GM21576 (cell line): ENCODE results near the gene ECE1.
"Not testable (repeated sequence)": the region's sequence is repeated elsewhere in the genome, so short reads cannot be mapped to it uniquely, and the experiment has no call there.

ENCODE experiments used
- ATAC-seq: cut with Tn5 transposase; IDR thresholded peaks from one replicate; pipeline ENCODE4 v1.9.1; 2021; ENCODE audit warnings: mild to moderate bottlenecking, moderate library complexity; ENCODE audit not compliant: unreplicated experiment

ECE1 gene

DNA sequence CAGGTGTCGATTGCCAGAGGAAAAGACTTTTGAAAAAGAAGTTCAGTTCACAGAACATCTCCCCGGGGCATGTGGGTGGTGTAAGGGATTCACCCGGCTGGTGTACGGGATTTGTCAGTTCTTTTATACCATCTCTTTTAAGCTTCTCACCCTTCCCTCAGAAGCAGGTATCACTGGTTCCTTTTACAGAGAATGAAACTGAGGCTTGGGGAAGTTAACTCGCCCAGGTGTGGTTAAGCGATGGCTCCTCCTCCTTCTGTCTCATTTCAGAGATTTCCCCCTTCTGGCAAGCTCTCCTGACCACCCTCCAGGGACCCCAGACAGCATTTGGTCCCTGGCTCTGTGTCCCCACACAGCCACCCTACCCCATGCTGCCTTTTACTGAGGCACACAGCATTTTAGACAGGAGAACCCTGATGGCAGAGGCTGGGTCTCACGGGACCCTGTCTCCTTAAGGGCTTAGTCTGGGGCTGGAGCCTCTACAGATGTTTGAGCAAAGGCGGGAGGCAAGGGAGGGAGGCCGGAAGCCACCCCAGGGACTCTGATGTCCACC, 2.8 kb upstream of the ECE1 start:
- peak; percentile 31 for ATAC-seq

DNA sequence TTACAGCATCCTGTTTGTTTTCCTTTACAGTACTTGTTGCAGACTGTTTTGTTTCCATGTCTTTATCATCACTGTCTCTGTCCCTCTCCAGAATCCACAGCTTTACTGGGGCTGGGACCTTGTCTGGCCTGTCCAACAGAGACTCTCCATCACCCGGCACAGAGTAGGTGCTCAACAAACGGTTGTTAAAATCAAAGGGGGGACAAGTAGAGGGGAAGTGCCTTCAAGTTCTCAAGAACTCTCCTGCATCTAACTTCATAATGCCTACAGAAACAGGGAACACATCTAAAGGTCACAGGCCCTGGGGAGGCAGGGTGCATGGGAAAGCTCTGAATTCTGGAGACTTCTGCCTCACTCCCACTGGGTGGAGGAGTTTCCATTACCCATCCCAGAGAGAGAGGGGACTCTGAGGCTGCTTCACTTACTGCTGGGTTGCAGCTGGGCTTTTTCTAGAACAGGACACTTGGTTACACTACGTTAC, 2.3 kb upstream of the ECE1 start:
- no peak for ATAC-seq

DNA sequence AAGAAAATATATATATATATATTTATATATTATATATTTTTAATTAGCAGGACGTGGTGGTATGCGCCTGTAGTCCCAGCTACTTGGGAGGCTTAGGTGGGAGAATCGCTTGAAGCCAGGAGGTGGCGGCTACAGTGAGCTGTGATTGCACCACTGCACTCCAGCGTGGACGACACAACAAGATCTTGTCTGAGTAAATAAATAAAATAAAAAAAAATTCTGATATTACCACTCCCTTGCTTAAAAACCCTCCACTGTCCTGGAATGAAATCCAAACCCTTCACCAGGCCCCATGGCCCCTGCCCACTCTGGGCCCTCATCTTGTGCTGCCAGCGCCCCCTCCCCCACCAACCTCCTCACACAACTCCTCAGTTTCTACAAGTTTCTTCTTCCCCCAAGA, 1.7 kb upstream of the ECE1 start:
- ATAC-seq = no peak

DNA sequence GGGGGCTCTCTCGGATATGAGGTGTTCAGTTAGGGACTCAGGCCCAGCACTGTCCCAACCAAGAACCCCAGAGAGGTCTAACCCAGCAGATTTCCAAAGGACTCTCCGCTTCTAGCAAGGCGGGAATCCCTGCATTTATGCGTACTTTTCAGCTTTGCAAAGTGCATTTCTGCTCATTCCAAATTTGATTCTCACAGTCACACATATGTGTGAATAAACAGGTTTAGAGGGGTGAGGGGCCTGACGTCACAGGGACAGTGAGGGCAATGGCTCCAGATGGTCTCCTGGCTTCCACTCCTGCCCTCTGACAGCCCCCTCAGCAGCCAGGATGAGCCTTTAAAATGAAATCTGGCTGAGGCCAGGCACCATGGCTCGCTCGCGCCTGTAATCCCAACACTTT, 921 bp upstream of the ECE1 start:
- no peak for ATAC-seq

DNA sequence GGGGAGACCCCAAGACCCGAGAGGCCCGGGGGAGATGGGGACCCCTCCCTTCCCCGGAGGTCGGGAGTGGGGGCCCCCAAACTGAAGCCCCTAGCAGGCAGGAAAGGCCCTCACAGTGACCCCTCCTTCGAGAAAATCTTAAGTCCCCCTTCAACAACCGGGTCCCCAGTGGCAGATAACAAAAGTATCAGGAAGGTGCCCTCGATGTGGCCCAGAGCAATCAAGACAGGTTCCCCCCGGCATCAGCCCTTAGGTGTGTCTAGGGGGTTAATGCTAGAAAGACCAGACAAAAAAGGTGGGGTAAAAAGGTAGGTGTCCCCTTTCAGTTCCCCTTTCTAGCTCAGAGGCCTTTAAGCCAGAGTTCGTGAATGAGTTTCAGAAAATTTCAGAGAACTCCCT, 282 bp upstream of the ECE1 start:
- no peak for ATAC-seq

DNA sequence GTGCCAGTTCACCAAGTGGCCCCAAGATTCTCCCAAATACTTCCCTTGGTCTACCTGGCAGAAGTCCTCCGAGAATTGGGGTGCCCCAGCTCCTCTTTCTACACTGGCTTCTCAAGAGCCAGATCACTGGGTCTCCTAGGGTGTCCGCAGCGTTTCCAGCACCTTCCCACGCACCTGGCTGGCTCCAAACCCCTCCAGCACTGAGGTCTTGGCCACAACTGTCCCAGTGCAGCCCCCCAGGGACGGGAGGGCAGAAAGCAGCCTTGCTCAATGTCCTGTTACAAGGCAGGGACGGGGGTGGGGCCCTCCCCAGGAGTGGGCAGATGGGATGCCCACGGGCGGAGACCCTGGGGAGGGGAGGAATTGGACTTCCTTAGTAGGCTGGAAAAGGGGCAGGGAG, 1.1 kb downstream of the ECE1 start:
- no peak for ATAC-seq

DNA sequence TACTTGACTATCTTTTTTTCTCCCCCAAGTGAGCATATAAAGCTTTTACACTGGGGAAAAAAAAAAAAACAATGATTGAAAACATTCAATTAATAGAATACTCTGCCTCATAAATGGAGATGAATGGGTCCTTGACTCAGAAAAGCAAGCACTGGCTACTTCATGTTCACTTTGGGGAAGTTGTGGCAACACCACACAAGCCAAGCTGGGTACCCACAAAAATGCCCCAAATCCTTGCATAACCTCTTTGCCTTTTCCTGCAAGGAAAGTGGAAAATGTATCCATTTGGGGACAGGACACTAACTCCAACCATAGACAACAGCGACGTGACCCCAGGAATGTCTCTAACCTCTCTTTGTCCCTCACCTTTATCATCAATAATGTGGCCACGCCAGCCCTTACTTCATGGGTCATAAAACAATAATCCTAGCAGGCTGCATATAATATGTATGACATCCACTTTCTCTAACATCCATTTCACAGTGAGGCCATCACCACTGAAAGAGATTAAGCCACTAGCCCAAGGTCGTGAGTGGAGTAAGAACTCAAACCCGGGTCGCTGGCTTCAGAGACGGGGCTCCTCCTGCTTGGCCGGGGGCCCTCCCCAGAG, 2.3 kb downstream of the ECE1 start:
- no peak for ATAC-seq

DNA sequence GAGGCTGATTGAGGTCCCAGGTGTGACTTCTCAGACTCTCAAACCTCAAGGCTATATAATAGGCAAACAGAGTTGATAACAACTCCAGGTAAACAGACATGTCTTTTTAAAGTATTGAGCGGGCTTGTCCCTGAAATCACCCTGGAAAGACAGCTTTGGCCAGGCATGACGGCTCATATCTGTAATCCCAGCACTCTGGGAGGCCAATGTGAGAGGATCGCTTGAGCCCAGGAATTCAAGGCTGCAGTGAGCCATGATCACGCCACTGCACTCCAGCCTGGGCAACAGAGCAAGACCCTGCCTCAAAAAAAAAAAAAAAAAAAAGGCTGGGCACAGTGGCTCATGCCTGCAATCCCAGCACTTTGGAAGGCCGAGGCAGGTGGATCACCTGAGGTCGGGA, 4.9 kb downstream of the ECE1 start:
- ATAC-seq = not testable (repeated sequence)

DNA sequence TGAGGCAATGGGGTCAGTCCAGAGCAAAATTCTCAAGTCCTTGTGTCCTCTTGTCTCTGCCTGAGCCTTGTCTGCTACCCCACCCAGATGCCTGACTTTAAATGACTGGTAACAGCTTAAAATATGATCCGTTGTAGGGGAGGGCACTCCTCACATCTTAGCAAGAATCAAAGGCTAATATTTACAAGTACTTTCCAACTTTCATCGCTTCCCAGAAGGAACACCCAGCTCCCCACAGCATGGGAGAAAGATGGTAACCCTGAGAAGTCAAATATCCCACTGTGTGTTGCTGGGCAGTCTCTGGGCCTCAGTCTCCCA, 5.2 kb downstream of the ECE1 start:
- no peak for ATAC-seq

DNA sequence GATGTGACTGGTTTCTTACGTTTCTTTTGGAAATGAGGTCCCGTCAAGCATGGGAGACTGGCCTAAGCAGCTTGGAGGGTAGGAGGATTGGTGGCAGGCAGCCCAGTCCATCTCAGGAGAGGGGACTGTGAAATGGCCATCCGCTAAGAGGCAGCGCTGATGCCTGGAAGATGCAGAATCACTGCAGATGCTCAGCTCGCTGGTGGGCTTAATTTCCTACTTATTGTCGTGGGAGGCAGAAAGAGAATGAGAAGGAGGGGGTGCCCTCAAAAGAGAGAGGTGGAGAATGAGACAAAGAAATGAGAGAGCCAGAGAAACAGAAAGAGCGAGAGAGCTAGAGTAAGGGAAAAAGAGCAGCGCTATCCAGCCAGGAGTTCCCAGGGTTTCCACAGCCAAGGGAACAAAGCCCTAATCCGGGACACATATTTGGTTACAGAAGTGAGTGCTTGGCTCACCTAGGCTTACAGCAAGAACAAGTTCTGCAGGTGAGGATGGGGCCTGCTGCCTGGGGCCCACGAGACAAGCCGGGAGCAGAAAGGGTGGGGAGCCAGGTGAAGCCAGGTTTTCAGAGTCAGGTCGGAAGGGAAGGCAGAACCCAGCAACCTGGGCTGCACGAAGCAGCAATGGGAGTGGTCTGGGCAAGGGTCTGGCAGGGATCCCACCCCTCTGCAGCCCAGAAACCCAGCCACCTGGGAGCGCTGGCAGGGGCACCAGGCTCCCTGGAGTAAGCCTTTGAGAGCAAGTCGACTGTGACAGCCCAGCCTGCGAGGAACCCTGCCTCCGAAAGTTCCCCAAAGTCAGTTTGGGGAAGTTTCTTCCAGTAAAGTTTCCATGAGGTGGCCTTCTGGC, 5.8 kb downstream of the ECE1 start:
- no peak for ATAC-seq

DNA sequence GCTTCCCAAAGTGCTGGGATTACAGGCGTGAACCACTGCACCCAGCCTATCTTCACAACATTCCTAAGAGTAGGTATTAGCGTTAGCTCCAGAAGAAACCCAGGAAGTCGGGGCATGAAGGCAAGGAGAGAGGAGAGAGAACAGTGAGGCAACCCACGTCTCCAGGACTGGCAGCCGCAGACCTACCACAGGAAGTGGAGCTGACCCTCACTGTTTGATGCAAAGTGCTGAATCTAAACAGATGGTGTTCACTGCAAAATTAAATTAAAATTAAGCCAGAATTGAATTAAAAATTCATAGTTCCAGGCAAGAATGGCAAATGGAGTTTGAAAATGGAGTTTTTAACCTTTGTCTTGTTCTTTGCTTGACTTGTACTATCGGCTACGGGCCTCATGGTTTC, 6.7 kb downstream of the ECE1 start:
- no peak for ATAC-seq

DNA sequence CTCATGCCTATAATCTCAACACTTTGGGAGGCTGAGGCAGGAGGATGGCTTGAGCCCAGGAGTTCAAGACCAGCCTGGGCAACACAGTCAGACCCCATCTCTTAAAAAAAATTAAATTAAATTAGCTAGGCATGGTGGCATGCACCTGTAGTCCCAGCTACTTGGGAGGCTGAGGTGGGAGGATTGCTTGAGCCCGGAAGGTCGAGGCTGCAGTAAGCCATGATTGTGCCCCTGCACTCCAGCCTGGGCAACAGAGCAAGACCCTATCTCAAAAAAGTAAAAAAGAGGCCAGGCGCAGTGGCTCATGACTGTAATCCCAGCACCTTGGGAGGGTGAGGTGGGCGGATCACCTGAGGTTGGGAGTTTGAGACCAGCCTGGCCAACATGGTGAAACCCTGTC, 8.2 kb downstream of the ECE1 start:
- not testable (repeated sequence) for ATAC-seq

DNA sequence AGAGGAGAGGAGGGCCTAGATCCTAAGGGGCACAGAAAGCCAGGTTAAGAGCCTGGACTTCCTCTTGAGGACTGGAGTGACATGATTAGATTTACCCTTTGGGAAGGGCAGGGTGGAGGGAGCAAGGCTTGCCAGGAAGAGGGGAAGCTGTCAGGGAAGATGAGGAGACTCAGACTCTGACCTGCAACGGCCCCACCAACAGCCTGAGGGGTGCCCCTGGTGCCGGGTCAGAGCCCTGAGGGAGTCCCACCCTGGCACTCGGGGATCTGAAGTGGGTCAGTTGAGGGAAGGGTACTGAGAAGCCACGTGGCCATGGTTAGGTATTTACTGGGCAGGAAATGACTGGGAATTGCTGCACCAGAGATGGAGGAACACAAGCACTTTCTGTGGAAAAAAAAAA, 9.8 kb downstream of the ECE1 start:
- no peak for ATAC-seq

DNA sequence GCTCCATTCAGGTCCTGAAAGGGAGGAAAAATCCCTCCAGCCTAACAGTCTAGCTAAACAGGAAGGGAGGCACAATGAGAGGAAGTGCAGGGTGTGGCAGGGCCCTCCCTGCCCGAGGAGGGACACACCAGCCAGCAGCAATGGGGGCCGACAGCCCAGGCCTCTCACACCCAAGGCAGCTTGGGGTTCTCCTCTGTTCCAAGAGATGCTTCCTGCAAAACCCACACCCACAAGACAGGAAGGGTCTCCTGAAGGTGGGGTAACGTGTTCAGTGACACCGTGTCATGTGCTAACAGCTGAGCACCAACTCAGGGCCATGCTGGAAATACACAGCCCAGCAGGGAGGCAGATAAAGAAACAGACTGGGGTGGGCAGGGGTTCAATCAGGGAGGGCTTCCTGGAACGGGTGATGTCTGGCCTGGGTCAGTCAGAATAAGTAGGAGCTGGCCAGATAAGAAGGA, 10.2 kb downstream of the ECE1 start:
- ATAC-seq = no peak

DNA sequence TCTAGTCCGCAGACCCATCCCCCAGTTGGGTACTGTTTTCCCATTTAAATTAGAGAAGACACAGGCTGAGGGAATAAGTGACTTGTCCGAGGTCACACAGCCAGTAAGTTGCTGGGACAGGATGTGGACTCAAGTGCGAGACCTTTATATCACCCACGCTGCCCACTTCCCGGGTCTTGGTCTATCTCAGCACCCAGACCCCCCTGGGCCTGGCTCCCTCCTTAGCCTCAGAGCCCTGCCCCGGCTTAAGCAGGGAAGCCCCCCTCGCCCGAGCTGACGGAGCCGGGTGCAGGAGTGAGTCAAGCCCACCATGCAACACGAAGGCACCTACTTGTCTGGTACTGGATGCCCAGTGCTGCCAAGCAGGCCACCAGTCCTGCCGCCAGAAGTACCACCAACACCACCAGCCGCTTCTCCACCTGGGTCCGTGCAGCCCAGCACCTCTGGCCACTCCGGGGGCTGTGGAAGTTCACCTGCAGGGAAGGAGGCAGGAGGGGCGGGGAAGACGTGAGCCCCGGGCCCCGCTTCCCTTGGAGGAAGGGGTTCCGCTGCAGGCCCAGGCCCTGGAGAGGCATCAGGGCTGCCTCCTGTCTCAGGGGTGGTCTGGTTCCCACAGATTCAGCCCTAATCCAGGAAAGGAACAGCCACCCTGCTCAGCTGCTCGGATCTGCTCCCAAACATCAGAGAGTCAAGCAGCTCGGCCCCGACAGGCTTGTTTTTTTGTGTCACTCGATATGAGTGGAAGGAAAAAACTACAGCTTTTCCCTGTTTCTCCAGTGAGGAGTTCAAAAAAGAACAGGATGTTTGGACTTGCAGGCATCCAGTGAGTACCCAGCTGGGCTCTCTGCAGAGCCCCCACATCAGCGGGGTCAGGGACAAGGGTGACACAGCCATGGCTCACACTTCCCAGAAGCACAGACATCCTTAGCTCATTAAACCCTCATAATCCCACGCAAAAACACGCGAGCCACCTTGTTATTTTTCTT, 11.1 kb downstream of the ECE1 start:
- no peak for ATAC-seq

DNA sequence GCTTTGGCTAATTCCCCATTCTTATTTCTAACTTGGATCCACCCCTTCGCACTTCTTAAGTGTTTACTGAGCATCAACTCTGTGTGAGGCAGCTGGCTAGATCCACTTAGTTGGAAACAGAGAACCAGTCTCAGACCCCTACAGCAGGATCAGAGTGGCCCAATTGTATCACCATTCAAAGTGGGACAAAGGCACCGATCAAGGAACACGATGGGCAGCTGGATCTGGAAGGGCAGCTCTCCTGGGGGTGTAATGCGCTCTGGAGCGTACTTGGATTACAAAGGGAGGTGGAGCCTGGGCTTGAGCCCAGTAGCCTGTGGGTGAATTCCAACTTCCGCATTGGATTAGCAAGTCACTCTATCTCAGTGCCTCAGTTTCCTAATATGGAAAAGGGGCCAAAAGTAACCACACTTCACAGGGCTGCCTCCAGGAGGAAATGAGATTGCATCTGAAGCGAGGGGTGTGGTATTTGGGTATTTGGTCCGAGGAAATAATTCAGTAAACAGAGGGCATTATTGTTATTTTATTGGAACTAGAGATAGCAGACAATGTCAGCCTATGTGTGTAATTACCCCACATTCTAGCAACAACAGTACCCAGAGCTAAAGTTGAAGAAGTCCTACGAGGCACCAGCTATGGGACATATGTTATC, 11.9 kb downstream of the ECE1 start:
- ATAC-seq = no peak

DNA sequence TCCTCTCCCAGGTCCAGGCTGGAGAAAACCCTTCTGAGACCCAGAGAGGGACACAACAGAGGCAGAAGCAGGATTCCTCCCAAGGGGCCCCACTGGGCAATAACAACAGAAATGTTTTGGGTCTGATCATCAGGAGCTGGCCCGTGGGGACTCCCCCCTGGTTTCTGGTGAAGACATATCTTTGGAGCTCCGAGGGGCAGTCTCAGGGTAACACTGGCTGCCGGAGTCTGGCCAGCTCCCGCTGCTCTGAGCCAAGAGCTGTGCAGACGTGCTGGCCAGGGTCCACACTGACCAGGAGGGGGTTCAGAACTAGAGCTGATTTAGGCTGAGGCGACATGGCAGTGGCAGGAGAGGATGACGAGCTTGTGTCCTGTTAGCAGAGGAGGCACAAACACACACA, 13.1 kb downstream of the ECE1 start:
- no peak for ATAC-seq

DNA sequence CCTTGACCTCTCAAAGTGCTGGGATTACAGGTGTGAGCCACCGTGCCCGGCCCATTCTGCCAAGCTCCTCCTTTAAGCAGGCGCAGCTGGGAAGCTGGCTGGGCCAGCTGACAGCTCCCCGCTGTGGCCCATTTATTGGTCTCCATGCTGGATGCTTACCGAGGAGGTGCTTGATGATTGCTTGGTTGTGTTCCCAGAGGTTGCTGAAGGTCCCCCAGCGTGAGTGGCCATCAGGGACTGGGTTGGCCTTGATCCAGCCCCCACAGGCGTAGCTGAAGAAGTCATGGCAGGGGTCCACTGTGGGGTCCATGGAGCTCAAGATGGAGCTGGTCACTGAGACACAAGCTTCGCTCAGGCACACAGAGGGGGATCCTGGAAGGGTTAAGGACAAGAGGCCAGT, 17.7 kb downstream of the ECE1 start:
- ATAC-seq = no peak

DNA sequence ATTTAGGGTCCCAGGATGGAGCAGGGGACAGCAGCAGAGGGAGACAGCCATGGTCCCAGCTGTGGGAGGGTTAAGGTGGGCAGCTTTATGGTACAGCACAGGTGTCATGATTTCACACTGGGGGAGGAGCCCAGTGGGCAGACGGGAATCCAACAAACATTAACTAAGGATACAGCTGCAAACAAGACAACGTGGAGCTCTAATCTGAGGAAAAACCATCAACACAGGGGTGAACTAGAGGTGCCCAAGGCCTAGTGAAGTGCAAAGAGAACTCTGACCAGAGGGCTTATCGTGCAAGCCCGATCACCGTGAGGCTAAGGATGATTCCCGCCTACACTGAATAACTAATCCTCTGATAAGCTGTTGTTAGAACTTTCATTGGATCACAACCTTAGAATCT, 18.7 kb downstream of the ECE1 start:
- ATAC-seq = no peak

DNA sequence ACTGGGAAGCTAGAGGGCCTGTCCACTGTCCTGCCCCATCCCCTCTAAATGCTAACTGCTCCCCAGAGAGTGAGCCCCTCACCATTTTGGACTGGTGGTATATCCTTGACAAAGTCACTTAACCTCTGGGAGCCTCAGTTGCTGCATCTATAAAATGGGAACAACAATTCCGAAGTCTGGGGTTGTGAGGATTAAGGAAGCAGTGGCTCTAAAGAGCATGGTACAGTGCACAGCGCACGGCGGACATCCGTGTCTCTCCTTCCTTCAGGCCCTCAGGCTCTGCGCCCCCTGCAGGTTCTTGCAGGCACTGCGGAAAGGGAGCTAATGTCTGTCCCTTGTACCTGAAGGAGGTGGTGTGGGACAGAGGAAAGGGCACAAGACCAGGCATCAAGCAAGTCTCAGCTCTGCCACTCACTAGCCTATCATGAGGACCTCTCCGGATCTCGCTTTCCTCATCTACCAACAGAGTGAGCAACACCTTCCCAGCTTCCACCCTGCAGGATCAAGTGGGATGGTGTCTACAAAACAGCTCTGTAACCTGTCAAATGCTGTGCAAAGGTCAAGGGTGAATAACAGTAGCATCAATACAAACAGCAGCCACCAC, 20.1 kb downstream of the ECE1 start:
- no peak for ATAC-seq
